Ascending aorta (tissue), 2 donors: ENCODE data around the gene MON2. TPM values are rescaled to one million over a fixed set of nuclear protein-coding genes. Genes with fewer than 3 reads are reported as not detected.

Experiments
- DNase-seq, 2 donors: peaks; one replicate each; pipeline ENCODE4 v3.0.0-alpha.2; 2019; ENCODE audit warnings: low spot score in 2 of 2
- H3K27ac ChIP-seq, 2 donors: fragments of 200-600 bp; sonication (generic); one replicate each; pipeline ENCODE4 v1.5.1; 2016 to 2017; ENCODE audit warnings: mild to moderate bottlenecking in 1 of 2
- H3K27me3 ChIP-seq: fragments of 200-600 bp; sonication (generic); one replicate; pipeline ENCODE4 v1.5.1; 2017
- H3K36me3 ChIP-seq, 2 donors: fragments of 200-600 bp; sonication (generic); one replicate each; pipeline ENCODE4 v1.5.1; 2016
- H3K4me1 ChIP-seq, 2 donors: fragments of 200-600 bp; sonication (generic); one replicate each; pipeline ENCODE4 v1.5.1; 2016 to 2017; ENCODE audit warnings: mild to moderate bottlenecking in 1 of 2
- H3K4me3 ChIP-seq, 2 donors: fragments of 200-600 bp; sonication (generic); one replicate each; pipeline ENCODE4 v1.5.1; 2016 to 2017; ENCODE audit warnings: mild to moderate bottlenecking in 1 of 2
- H3K9me3 ChIP-seq, 2 donors: fragments of 200-600 bp; sonication (generic); one replicate each; pipeline ENCODE4 v1.5.1; 2016
- CTCF ChIP-seq, 3 experiments: fragments of 200-600 bp in 2 of 3; fragments of 450-650 bp in 1 of 3; sonication (generic) in 2 of 3; IDR thresholded peaks; one replicate each; pipeline ENCODE4 v1.5.1; 2016 to 2019; ENCODE audit warnings: antibody characterized with exemption in 3 of 3, mild to moderate bottlenecking in 1 of 3, moderate library complexity in 1 of 3
- intact Hi-C: fragments of 100-400 bp; cut with DNase I; formaldehyde crosslinking; loops from one replicate; pipeline ENCODE4 v1.15.1; 2023
- total RNA-seq: library from RNA; depleted of rRNA; stranded (reverse); fragments of >200 nt; gene quantifications from one replicate; pipeline ENCODE4 v1.1.0, GENCODE V29; 2016

MON2 gene
- total RNA-seq, 1 donor from 2014 or later: 14.4 TPM

GRCh38 chr12:62618930-62619329 lies 152.3 kb downstream of the MON2 start:
- DNase-seq: no peak
- H3K27me3 ChIP-seq: no peaks in the 10 kb centered on the region
- no peak overlapping the region for H3K27ac ChIP-seq
- intact Hi-C loops: no loop called here
- no peaks in the 10 kb centered on the region for H3K9me3 ChIP-seq
- H3K4me1 ChIP-seq: peaks cover 0 to 4% of the 10 kb centered on the region in 2 donors
- H3K36me3 ChIP-seq: no peaks in the 10 kb centered on the region
- no peak for TF ChIP-seq CTCF (IDR thresholded peaks at IDR 0.05)
- H3K4me3 ChIP-seq: no peak overlapping the region

DNA sequence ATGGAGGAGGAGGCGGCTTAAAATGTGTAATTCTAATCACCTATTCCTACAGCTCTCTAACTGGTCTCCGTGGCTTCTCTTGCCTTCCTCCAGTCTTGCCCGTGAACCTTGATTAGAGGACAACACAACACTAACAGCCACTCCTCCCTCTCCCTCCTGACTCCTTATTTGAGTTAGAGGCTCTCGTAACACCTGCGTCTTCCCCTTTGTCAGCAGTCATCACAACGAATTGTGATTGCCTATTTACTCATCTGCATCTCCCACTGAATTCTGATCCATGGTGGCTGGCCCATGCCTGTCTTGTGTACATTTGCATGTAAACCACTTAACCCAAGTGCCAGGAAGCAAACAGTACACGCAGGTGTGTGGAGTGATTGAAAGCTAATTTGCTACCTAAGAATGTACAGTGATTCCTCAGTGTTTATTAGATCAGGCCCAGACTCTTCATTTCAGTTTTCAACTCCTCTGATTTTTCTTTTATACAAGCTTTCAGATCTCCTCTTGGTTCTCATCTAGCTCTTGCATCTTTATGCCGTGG lies 154.5 kb downstream of the MON2 start:
- no peaks in the 10 kb centered on the region for H3K36me3 ChIP-seq
- no peak for DNase-seq

DNA sequence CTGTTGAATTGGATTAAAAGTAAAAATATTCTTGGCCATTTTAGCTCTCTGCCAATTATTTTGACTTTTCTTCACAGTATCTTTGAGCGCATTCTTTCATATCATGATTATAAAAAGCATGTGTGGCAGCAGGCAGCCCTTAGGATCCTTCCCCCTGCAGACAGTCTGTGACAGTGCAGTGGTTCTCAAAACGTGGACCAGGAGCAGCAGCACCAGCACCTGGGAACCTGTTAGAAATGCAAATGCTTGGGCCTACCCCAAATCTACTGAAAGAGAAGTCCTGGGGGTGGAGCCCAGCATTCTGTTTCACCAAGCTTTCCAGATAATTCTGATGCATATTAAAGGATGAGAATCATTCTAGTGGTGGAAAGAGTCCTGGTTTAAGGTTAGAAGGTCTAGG lies 155.6 kb downstream of the MON2 start:
- Histone ChIP-seq H3K4me3 (no peak overlapping the region), H3K36me3 (no peaks in the 10 kb centered on the region), H3K9me3 (no peaks in the 10 kb centered on the region), H3K27me3 (no peaks in the 10 kb centered on the region), H3K4me1 (peaks cover 0 to 2% of the 10 kb centered on the region in 2 donors), H3K27ac (no peak overlapping the region)
- intact Hi-C loops: no loop called here
- TF ChIP-seq CTCF (IDR thresholded peaks at IDR 0.05): no peak
- DNase-seq: no peak

More for the DNA sequence above, 154.5 kb downstream of the MON2 start:
- no peak for TF ChIP-seq CTCF (IDR thresholded peaks at IDR 0.05)
- Histone ChIP-seq H3K9me3 (no peaks in the 10 kb centered on the region), H3K27ac (no peak overlapping the region), H3K4me3 (no peak overlapping the region), H3K27me3 (no peaks in the 10 kb centered on the region), H3K4me1 (peaks cover 0 to 4% of the 10 kb centered on the region in 2 donors)
- intact Hi-C loops: no loop called here

DNA sequence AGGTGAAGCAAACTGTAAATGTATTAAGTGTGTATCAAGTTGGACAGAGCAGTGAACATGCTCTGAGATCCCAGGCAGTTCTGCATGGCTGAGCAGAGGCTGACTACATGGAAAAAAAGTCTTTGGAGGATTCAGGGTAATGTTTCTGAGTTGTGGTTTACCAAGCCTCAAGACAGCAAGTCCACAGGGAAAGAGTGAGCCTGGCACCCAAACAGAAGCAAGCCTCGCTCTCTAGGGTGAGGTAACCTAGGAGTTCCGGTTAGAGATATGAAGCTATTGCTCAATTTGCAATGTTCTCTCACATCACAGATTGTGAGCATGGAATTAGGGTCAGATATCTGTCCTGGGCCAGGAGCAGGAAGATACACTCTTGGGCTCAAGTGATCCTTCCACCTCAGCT lies 158.6 kb downstream of the MON2 start:
- intact Hi-C loops: no loop called here
- Histone ChIP-seq H3K4me3 (no peak overlapping the region), H3K27ac (no peak overlapping the region), H3K27me3 (no peaks in the 10 kb centered on the region), H3K9me3 (no peaks in the 10 kb centered on the region), H3K4me1 (no peaks in the 10 kb centered on the region), H3K36me3 (no peaks in the 10 kb centered on the region)
- TF ChIP-seq CTCF (IDR thresholded peaks at IDR 0.05): no peak
- DNase-seq: no peak

DNA sequence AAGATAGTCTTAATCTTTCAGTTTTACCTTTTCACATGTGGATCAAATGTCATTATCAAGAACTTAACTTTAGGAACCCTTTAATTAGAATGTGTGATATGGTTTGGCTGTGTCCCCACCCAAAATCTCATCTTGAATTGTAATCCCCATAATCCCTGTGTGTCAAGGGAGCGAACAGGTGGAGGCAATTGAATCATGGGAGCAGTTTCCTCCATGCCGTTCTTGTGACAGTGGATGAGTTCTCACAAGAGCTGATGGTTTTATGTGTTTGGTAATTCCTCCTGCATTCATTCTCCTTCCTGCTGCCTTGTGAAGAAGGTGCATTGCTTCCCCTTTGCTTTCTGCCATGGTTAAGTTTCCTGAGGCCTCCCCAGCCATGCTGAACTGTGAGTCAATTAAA lies 160.6 kb downstream of the MON2 start:
- TF ChIP-seq CTCF (IDR thresholded peaks at IDR 0.05): no peak

DNA sequence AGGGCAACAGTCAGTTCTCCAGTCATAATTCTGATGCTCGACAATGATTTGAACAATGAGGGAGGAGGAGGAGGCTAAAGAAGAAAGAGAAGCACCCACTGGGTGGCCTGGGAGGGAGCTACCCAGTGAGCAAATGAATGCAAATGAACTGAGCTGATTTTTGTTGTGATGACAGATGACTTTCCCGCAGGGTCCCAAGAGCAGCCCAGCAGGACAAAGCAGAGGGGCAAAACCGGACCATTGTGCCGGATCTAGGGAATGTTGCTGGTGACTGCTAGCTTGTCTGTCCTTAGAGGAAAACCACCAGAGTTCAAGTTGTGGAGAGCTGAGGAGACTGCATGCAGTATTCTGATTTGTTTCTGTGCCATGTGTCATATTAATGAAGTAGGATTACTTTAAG lies 162.8 kb downstream of the MON2 start:
- DNase-seq: no peak
- no peak for TF ChIP-seq CTCF (IDR thresholded peaks at IDR 0.05)
- H3K27me3 ChIP-seq: no peaks in the 10 kb centered on the region
- H3K9me3 ChIP-seq: no peaks in the 10 kb centered on the region
- H3K4me3 ChIP-seq: no peak overlapping the region
- peaks cover 0 to 4% of the 10 kb centered on the region in 2 donors for H3K4me1 ChIP-seq
- H3K27ac ChIP-seq: no peak overlapping the region
- no peaks in the 10 kb centered on the region for H3K36me3 ChIP-seq
- intact Hi-C loops: no loop called here

More for the DNA sequence above, 160.6 kb downstream of the MON2 start:
- Histone ChIP-seq H3K27ac (no peak overlapping the region), H3K4me3 (no peak overlapping the region), H3K27me3 (no peaks in the 10 kb centered on the region), H3K9me3 (no peaks in the 10 kb centered on the region), H3K4me1 (no peaks in the 10 kb centered on the region), H3K36me3 (no peaks in the 10 kb centered on the region)
- no peak for DNase-seq
- intact Hi-C loops: no loop called here
